Measurements from ENCODE around the gene MMP11.

The MMP11 gene

DNA sequence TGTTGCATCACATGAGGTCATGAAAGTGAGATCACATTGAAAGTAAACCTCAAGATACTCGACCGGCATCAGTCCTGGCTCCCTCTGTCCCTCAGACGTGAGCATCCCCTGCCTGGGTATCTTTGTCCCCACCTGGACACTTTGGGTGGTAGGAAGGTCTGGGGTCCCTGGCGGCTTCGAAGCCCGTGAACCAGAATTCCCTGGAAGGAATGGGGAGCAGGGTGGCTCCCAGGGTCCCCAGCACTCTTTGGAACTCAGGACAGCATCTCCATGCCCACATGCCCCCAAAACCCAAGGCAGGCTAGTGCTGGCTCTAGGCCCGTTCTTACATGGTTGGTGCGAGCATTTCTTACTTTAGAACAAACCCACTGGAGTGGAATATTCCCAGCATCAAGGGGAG is 58.6 kb downstream of the MMP11 start:
- DNase-seq (ENCODE audit: low spot score): no peak

DNA sequence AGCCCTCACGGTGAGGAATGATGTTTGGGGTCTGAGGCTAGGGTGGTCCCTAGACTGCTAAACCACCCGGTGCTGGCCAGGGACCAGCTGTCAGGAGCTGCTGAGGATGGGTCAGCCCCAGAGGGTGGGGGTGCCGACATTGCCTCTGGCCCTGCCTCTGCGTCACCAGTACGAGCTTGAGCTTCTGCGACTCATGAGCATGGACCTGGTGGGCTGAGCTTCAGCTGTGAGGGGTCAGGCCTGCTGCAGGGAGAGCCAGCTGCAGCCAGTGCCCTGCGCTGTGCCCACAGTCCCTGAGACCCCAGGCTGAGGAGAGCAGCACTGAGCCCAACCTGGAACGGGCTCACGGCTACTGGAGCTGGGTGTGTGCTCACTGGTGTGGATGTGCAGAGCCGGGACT is 59.1 kb downstream of the MMP11 start:
- DNase-seq (ENCODE audit: low spot score): no peak

DNA sequence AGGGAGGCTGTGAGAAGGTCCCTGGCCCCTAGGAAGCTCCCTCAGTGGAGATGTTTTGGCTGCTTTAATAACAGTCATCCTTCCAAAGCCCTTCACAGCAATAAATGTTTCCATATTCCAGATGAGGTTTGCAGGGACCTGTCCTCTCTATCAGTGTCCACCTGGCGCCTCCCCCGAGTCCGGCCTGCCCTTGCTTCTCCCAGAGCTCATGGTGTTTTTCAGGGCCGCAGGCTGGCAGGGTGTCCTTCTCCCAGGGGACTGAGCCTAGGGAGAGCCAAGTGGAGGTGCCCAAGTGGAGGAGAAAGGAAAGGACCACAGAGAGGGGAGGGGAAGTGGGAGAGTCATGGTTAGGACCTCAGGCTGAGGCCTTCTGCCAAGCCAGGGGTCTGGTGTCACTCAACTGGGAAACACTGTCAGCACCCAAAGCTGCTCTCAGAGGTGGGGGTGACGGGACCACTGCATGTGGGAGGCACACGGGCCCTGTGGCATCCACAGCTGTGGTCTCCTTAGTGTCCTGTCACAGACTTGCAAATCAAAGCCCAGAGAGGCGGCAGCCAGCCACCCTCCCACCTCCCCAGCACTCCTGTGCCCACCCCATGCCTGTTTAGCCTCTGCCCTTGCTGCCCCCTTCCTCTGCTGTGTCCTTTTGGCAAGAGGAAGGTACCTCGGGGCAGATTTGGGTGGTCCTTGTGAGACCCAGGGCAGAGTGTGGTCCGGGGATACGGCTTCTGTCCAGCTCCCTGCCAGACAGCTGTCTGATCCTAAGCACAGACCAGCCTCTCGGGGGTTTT is 59.8 kb downstream of the MMP11 start:
- DNase-seq (ENCODE audit: low spot score): no peak

DNA sequence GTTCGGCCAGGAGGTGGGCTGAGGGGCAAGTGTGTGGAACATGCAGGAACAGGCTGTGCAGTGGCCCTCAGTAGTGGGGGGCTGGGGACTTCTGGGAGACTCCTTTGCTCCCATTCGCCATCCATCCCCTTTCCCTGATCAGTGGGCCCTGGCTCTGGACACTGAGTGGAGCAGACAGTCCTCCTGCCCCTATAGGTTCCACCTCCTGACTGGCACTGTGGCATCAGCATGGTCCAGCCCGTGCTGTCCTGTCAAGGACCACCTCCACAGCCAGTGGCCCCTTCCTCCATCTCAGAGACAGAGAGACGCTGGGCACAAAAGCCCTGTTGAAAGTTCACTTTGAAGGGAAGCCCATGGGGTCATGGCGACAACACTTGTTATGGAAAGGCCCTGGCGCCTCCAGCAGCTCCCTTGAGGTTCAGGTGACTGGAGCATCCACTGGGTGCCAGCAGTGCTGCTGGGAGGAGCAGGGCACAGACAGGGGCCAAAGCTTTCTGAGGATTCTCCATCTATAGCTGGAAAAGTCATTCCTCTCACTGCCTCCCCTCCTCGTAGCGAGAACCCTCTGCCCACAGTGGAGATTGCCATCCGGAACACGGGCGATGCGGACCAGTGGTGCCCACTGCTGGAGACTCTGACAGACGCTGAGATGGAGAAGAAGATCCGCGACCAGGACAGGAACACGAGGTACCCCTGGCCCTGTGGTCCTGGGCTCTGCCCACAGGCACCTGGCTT is 60.5 kb downstream of the MMP11 start:
- no peak for DNase-seq (ENCODE audit: low spot score)
